ENCODE results near the gene CBARP.

GRCh38 chr19:1254530-1255185 lies 16.9 kb upstream of the CBARP start:
- TF ChIP-seq CTCF (IDR thresholded peaks at IDR 0.05) (no peak), POLR2A (IDR thresholded peaks at IDR 0.05) (no peak)

All from ovary (tissue), 3 donors.